B cell (primary cell): ENCODE data around the gene TAPBP. TPM values are rescaled to one million over a fixed set of nuclear protein-coding genes. Genes with fewer than 3 reads are reported as not detected.
A peak's percentile ranks its signal among the peaks of the same experiment; 100 is the strongest.

ENCODE experiments used
- ATAC-seq: fragments of 200-7000 bp; cut with Tn5 transposase; one replicate; pipeline ENCODE4 v1.10.0; 2021; ENCODE audit warnings: low read depth, mild to moderate bottlenecking, moderate number of reproducible peaks, moderate library complexity
- CTCF ChIA-PET: fragments of 350-600 bp; sonication (Branson Sonifier 250); formaldehyde crosslinking; loops from one replicate; lab custom pipeline; 2021; ENCODE audit warnings: antibody characterized with exemption, inconsistent platforms; lab: Charles Lee
- POLR2A ChIA-PET: fragments of 350-600 bp; sonication (Branson Sonifier 250); formaldehyde crosslinking; loops from one replicate; lab custom pipeline; 2021; ENCODE audit warnings: antibody characterized with exemption; lab: Charles Lee
- DNase-seq: peaks from one replicate; pipeline ENCODE4 v3.0.0; 2013
- H2AFZ ChIP-seq: 2 replicates; pipeline ENCODE4 v1.6.1; 2012; ENCODE audit warnings: mild to moderate bottlenecking, low read depth, low read length; ENCODE audit not compliant: insufficient read depth, poor library complexity, severe bottlenecking
- H3K27ac ChIP-seq, 2 donors: 1 replicate in 1 of 2; 2 replicates in 1 of 2; pipeline ENCODE4 v1.5.1; 2012 to 2013; ENCODE audit warnings: low read length in 2 of 2, mild to moderate bottlenecking in 2 of 2, moderate library complexity in 1 of 2
- H3K27me3 ChIP-seq, 4 experiments: fragments of 200-600 bp in 1 of 4; sonication (generic) in 1 of 4; replicated peaks in 1 of 4; 1 replicate in 2 of 4; 2 replicates in 2 of 4; pipeline versions ENCODE4 v1.6.1 to v1.7.0; 2013 to 2016; ENCODE audit warnings: low read length in 3 of 4, mild to moderate bottlenecking in 2 of 4, mixed read lengths in 1 of 4, moderate library complexity in 1 of 4; ENCODE audit not compliant: insufficient read depth in 4 of 4, control insufficient read depth in 3 of 4; ENCODE audit errors: control extremely low read depth in 1 of 4
- H3K36me3 ChIP-seq, 2 experiments: replicated peaks in 1 of 2; 1 replicate in 1 of 2; 2 replicates in 1 of 2; pipeline versions ENCODE4 v1.6.1 to v1.7.1; 2013; ENCODE audit warnings: low read length in 1 of 2; ENCODE audit not compliant: insufficient read depth in 2 of 2, control insufficient read depth in 1 of 2; ENCODE audit errors: control extremely low read depth in 1 of 2, extremely low read depth in 1 of 2
- H3K4me1 ChIP-seq, 2 donors: fragments of 200-600 bp in 1 of 2; sonication (generic) in 1 of 2; 1 replicate in 1 of 2; 2 replicates in 1 of 2; pipeline versions ENCODE4 v1.5.1 to v1.6.1; 2013 to 2017; ENCODE audit warnings: low read length in 2 of 2; ENCODE audit not compliant: control insufficient read depth in 2 of 2, insufficient read depth in 2 of 2
- H3K4me2 ChIP-seq: replicated peaks from 2 replicates; pipeline ENCODE3; 2012; ENCODE audit warnings: mild to moderate bottlenecking, low read depth, low read length; ENCODE audit not compliant: poor library complexity, severe bottlenecking
- H3K4me3 ChIP-seq, 5 experiments: fragments of 200-600 bp in 1 of 5; sonication (generic) in 1 of 5; 1 replicate in 3 of 5; 2 replicates in 2 of 5; pipeline versions ENCODE4 v1.5.1 to v1.7.0; 2011 to 2016; ENCODE audit warnings: low read length in 4 of 5, mild to moderate bottlenecking in 4 of 5, low read depth in 2 of 5, control low read depth in 1 of 5, moderate library complexity in 1 of 5; ENCODE audit not compliant: insufficient read depth in 1 of 5; ENCODE audit errors: control extremely low read depth in 1 of 5, extremely low read depth in 1 of 5
- H3K79me2 ChIP-seq: fragments of 200-600 bp; sonication (generic); one replicate; pipeline ENCODE4 v1.6.0; 2016; ENCODE audit warnings: low read length; ENCODE audit not compliant: control insufficient read depth, insufficient read depth
- H3K9ac ChIP-seq: fragments of 200-600 bp; sonication (generic); 2 replicates; pipeline ENCODE4 v1.6.1; 2017; ENCODE audit warnings: mild to moderate bottlenecking, low read length, moderate library complexity
- H3K9me3 ChIP-seq, 3 donors: one replicate each; pipeline versions ENCODE4 v1.6.1 to v1.7.1; 2013; ENCODE audit warnings: low read length in 2 of 3; ENCODE audit not compliant: control insufficient read depth in 2 of 3, insufficient read depth in 1 of 3; ENCODE audit errors: control extremely low read depth in 1 of 3
- H4K20me1 ChIP-seq: 2 replicates; pipeline ENCODE4 v1.6.0; 2012; ENCODE audit warnings: mild to moderate bottlenecking, low read length; ENCODE audit not compliant: insufficient read depth, control insufficient read depth, poor library complexity, severe bottlenecking
- H3K27ac Mint-ChIP-seq: one replicate; pipeline ENCODE4 v1.8.0; 2021; ENCODE audit warnings: mixed read lengths
- H3K27me3 Mint-ChIP-seq: one replicate; pipeline ENCODE4 v1.8.0; 2021; ENCODE audit warnings: mixed read lengths
- H3K4me1 Mint-ChIP-seq: one replicate; pipeline ENCODE4 v1.8.0; 2021; ENCODE audit warnings: mixed read lengths
- H3K4me3 Mint-ChIP-seq: one replicate; pipeline ENCODE4 v1.8.0; 2021; ENCODE audit warnings: mixed read lengths
- H3K9me3 Mint-ChIP-seq: one replicate; pipeline ENCODE4 v1.8.0; 2022; ENCODE audit warnings: mixed read lengths; ENCODE audit not compliant: insufficient read depth
- CTCF ChIP-seq: fragments of 200-600 bp; IDR thresholded peaks from one replicate; pipeline ENCODE4 v1.8.0; 2022; ENCODE audit warnings: antibody characterized with exemption, mild to moderate bottlenecking
- EZH2 ChIP-seq: IDR thresholded peaks from 2 replicates; pipeline ENCODE4 v1.6.1; 2012; ENCODE audit warnings: borderline replicate concordance, low read depth, mild to moderate bottlenecking, moderate library complexity, low read length; ENCODE audit not compliant: insufficient read depth, poor library complexity, severe bottlenecking
- WGBS: methylation state at CpG from one replicate; pipeline ENCODE4 v1.1.5; 2013; ENCODE audit warnings: missing lambda C conversion rate; ENCODE audit not compliant: insufficient coverage; 5-methylcytosine and 5-hydroxymethylcytosine counted together
- intact Hi-C: fragments of 100-400 bp; cut with micrococcal nuclease; formaldehyde crosslinking; loops from one replicate; pipeline ENCODE4 v1.10.0; 2022
- polyA plus RNA-seq: library from polyadenylated mRNA; depleted of rRNA; stranded (reverse); fragments of >200 nt; gene quantifications from 2 replicates; pipeline ENCODE4 v1.2.3, GENCODE V29; 2012
- total RNA-seq, 2 donors: library from RNA; stranded (reverse); fragments of 120-200 nt in 1 of 2; gene quantifications; 1 replicate in 1 of 2; 2 replicates in 1 of 2; pipeline versions ENCODE4 v1.2.3 to v1.2.4, GENCODE V29; 2013 to 2022

TAPBP gene
- total and polyA plus RNA-seq, 2 donors (not counting 1 experiment from before 2014, with no cell fraction given), result 302 to 310 TPM

- TF ChIP-seq CTCF (no peak), EZH2 (no peak)
- peaks cover 55 to 66% of the 10 kb centered on the region in 2 donors for H3K4me1 ChIP-seq
- H3K9me3 ChIP-seq, result no peaks in the 10 kb centered on the region
- peaks cover 64% of the 10 kb centered on the region for H3K79me2 ChIP-seq
- ATAC-seq (no peak), DNase-seq (no peak)
- peaks cover 74% of the 10 kb centered on the region for H3K4me1 Mint-ChIP-seq
- H3K4me2 ChIP-seq, result peak overlapping the region; percentile 90
- H3K9ac ChIP-seq, result peak overlapping the region; percentile 93
- H3K27me3 ChIP-seq, result no peaks in the 10 kb centered on the region
- H3K4me3 Mint-ChIP-seq, result peak overlapping the region; percentile 94
- peak overlapping the region; percentile 89 to 94 for H3K27ac ChIP-seq
- peak overlapping the region; percentile 99 for H3K27ac Mint-ChIP-seq
- no peaks in the 10 kb centered on the region for H3K27me3 Mint-ChIP-seq
- H3K9me3 Mint-ChIP-seq, result no peaks in the 10 kb centered on the region
- H3K36me3 ChIP-seq, result peaks cover 8 to 44% of the 10 kb centered on the region in 2 experiments
- ChIA-PET POLR2A (interaction anchor here (1.5 kb wide), 1 partner anchor 11 kb away, joined by 5 read pairs; no protein-coding TSS in a partner anchor), CTCF (interaction anchor here (1.6 kb wide), 1 partner anchor 72 kb away, joined by 6 read pairs; no protein-coding TSS in a partner anchor)
- intact Hi-C loops, result loop anchor here (5.0 kb wide), 1 partner anchor 309 kb away; the partner anchor contains the start of gene BAK1
- H3K4me3 ChIP-seq, result peak overlapping the region in 2 of 5 experiments; percentile 86 to 95
- peaks cover 22% of the 10 kb centered on the region for H4K20me1 ChIP-seq
- WGBS, result 48% methylated on average over 3 of the region's 11 CpGs
- no peak overlapping the region for H2AFZ ChIP-seq
Observed at GRCh38 chr6:33273129-33273923, 40.6 kb downstream of the TAPBP start.
